ENCODE measurements around the gene SULF2. TPM values are rescaled to one million over a fixed set of nuclear protein-coding genes. Genes with fewer than 3 reads are reported as not detected.

SULF2 gene
- total and polyA plus RNA-seq, 9 of the 15 experiments (the other 6 are each of a cell fraction or from before 2014, with no cell fraction given) = 0.33 TPM; not detected in 8

DNA sequence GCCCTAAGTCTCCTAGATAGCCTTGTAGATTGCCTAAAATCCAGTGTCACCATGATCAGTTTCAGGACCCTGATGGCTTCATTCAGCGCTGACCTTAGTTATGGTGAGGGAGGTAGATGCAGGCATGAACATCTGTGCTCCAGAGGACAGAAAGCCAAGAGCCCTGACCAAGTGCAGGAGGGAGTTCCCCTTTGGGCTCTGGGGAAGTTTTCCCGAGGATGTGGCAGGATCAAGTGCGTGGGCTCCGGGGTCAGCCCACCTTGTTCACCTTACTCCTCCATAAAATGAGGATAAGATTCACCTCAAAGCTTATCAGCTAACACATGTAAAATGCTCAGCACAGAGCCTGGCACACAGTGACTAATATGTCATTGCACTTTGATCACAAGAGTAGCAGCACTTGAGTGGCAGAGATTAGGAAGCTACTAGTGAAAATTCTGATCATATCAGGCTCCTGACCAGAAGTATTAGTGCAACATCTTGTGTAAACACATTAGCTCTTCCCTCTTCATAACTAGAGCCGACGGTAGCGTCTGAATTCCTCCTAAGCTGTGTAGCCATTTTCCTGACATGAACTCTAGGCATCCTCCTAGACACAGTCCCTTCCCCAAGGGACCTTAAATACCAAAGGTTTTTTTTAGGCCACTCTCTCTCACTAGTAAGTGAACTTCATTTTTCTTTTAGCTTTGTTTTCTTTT lies 125.2 kb downstream of the SULF2 start (continued):
- TF ChIP-seq HDAC2 (IDR thresholded peaks at IDR 0.05) (no peak), ZBED1 (IDR thresholded peaks at IDR 0.05) (no peak), NCOA4 (IDR thresholded peaks at IDR 0.05; ENCODE audit: partially characterized antibody) (no peak), HNRNPLL (IDR thresholded peaks at IDR 0.05; ENCODE audit: low read depth, low read length, poor library complexity, severe bottlenecking) (no peak), CCNT2 (IDR thresholded peaks at IDR 0.05; ENCODE audit: borderline replicate concordance, extremely low read depth, insufficient read length, low read depth, low read length) (no peak), ZNF121 (CRISPR knock-in tag; conservative IDR thresholded peaks at IDR 0.05) (no peak), MTA1 (IDR thresholded peaks at IDR 0.05; ENCODE audit: borderline replicate concordance) (no peak), ASH1L (IDR thresholded peaks at IDR 0.05; ENCODE audit: borderline replicate concordance, low read depth, partially characterized antibody) (no peak), ZFP36 (IDR thresholded peaks at IDR 0.05; ENCODE audit: low read depth, low read length, partially characterized antibody) (no peak), BRCA1 (IDR thresholded peaks at IDR 0.05) (no peak), BRCA1 (CRISPR knock-in tag; IDR thresholded peaks at IDR 0.05) (no peak), FOSL1 (tag; conservative IDR thresholded peaks at IDR 0.05) (peak; percentile 46; the same call in 1 of the 2 replicates), HSF4 (CRISPR knock-in tag; IDR thresholded peaks at IDR 0.05; ENCODE audit: borderline replicate concordance) (no peak), GTF2A2 (tag; IDR thresholded peaks at IDR 0.05) (no peak), FOXJ2 (tag; IDR thresholded peaks at IDR 0.05) (no peak), NR1H2 (CRISPR knock-in tag; IDR thresholded peaks at IDR 0.05) (no peak), ZEB2 (IDR thresholded peaks at IDR 0.05) (0 out of 2 replicates have a peak, but pooled peaks have one; percentile 43)
- TF ChIP-seq, protein P1, sequence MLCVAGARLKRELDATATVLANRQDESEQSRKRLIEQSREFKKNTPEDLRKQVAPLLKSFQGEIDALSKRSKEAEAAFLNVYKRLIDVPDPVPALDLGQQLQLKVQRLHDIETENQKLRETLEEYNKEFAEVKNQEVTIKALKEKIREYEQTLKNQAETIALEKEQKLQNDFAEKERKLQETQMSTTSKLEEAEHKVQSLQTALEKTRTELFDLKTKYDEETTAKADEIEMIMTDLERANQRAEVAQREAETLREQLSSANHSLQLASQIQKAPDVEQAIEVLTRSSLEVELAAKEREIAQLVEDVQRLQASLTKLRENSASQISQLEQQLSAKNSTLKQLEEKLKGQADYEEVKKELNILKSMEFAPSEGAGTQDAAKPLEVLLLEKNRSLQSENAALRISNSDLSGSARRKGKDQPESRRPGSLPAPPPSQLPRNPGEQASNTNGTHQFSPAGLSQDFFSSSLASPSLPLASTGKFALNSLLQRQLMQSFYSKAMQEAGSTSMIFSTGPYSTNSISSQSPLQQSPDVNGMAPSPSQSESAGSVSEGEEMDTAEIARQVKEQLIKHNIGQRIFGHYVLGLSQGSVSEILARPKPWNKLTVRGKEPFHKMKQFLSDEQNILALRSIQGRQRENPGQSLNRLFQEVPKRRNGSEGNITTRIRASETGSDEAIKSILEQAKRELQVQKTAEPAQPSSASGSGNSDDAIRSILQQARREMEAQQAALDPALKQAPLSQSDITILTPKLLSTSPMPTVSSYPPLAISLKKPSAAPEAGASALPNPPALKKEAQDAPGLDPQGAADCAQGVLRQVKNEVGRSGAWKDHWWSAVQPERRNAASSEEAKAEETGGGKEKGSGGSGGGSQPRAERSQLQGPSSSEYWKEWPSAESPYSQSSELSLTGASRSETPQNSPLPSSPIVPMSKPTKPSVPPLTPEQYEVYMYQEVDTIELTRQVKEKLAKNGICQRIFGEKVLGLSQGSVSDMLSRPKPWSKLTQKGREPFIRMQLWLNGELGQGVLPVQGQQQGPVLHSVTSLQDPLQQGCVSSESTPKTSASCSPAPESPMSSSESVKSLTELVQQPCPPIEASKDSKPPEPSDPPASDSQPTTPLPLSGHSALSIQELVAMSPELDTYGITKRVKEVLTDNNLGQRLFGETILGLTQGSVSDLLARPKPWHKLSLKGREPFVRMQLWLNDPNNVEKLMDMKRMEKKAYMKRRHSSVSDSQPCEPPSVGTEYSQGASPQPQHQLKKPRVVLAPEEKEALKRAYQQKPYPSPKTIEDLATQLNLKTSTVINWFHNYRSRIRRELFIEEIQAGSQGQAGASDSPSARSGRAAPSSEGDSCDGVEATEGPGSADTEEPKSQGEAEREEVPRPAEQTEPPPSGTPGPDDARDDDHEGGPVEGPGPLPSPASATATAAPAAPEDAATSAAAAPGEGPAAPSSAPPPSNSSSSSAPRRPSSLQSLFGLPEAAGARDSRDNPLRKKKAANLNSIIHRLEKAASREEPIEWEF (CRISPR knock-in tag; IDR thresholded peaks at IDR 0.05) = no peak
- TF ChIP-seq, protein P2, sequence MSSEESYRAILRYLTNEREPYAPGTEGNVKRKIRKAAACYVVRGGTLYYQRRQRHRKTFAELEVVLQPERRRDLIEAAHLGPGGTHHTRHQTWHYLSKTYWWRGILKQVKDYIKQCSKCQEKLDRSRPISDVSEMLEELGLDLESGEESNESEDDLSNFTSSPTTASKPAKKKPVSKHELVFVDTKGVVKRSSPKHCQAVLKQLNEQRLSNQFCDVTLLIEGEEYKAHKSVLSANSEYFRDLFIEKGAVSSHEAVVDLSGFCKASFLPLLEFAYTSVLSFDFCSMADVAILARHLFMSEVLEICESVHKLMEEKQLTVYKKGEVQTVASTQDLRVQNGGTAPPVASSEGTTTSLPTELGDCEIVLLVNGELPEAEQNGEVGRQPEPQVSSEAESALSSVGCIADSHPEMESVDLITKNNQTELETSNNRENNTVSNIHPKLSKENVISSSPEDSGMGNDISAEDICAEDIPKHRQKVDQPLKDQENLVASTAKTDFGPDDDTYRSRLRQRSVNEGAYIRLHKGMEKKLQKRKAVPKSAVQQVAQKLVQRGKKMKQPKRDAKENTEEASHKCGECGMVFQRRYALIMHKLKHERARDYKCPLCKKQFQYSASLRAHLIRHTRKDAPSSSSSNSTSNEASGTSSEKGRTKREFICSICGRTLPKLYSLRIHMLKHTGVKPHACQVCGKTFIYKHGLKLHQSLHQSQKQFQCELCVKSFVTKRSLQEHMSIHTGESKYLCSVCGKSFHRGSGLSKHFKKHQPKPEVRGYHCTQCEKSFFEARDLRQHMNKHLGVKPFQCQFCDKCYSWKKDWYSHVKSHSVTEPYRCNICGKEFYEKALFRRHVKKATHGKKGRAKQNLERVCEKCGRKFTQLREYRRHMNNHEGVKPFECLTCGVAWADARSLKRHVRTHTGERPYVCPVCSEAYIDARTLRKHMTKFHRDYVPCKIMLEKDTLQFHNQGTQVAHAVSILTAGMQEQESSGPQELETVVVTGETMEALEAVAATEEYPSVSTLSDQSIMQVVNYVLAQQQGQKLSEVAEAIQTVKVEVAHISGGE (CRISPR knock-in tag; IDR thresholded peaks at IDR 0.05) = peak in 1 of 3 experiments; percentile 82; a peak in 2 of 6 replicates
- TF ChIP-seq, protein P3, sequence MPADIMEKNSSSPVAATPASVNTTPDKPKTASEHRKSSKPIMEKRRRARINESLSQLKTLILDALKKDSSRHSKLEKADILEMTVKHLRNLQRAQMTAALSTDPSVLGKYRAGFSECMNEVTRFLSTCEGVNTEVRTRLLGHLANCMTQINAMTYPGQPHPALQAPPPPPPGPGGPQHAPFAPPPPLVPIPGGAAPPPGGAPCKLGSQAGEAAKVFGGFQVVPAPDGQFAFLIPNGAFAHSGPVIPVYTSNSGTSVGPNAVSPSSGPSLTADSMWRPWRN (IDR thresholded peaks at IDR 0.05; ENCODE audit: low read depth) = 0 out of 2 replicates have a peak, but pooled peaks have one; percentile 28
